ENCODE results near the gene MED12L. TPM values are rescaled to one million over a fixed set of nuclear protein-coding genes. Genes with fewer than 3 reads are reported as not detected.

MED12L gene
- total RNA-seq, 1 experiment from 2014 or later, result 14.9 TPM

GRCh38 chr3:151319628-151320027 is 234.2 kb downstream of the MED12L start:
- no peak overlapping the region for H3K27ac Mint-ChIP-seq
- Histone ChIP-seq H2BK12ac (ENCODE audit: insufficient read length, low read depth, low read length) (no peak overlapping the region), H3K4me2 (ENCODE audit: insufficient read depth, insufficient read length, low read length) (no peak overlapping the region), H3K79me1 (ENCODE audit: insufficient read depth, low read depth, low read length, poor library complexity, severe bottlenecking) (no peaks in the 10 kb centered on the region), H3K9me3 (ENCODE audit: control insufficient read depth, low read depth, low read length) (no peaks in the 10 kb centered on the region), H3K18ac (ENCODE audit: insufficient read length, low read depth, low read length) (no peak overlapping the region), H3K27ac (ENCODE audit: insufficient read length, low read depth, low read length) (no peak overlapping the region), H2BK15ac (ENCODE audit: low read depth, low read length) (no peak overlapping the region), H3K23ac (ENCODE audit: insufficient read length, low read depth, low read length) (no peak overlapping the region), H3K14ac (ENCODE audit: insufficient read depth, low read length) (no peak overlapping the region), H3K23me2 (ENCODE audit: insufficient read length, low read depth, low read length, poor library complexity, severe bottlenecking) (no peaks in the 10 kb centered on the region), H4K5ac (ENCODE audit: insufficient read length, low read depth, low read length) (no peak overlapping the region), H2AFZ (ENCODE audit: low read length) (no peak overlapping the region), H3K56ac (ENCODE audit: insufficient read length, low read depth, low read length) (no peak overlapping the region), H3K79me2 (ENCODE audit: insufficient read depth, low read length) (no peaks in the 10 kb centered on the region), H4K8ac (replicated peaks; ENCODE audit: insufficient read length, low read depth, low read length) (no peak overlapping the region), H2AK5ac (ENCODE audit: insufficient read length, low read length) (no peak overlapping the region), H2BK5ac (ENCODE audit: insufficient read length, low read length) (no peak overlapping the region), H3T11ph (ENCODE audit: low read length) (no peak overlapping the region), H4K91ac (ENCODE audit: insufficient read length, low read depth, low read length) (no peak overlapping the region), H3K4ac (ENCODE audit: low read depth, low read length) (no peak overlapping the region), H3K4me1 (ENCODE audit: insufficient read depth, low read length) (no peaks in the 10 kb centered on the region; the same call in 1 of the 2 replicates), H2BK20ac (ENCODE audit: low read depth, low read length, poor library complexity, severe bottlenecking) (no peak overlapping the region), H4K20me1 (ENCODE audit: control insufficient read depth, insufficient read depth, insufficient read length) (no peaks in the 10 kb centered on the region), H2BK120ac (ENCODE audit: low read depth, low read length, poor library complexity, severe bottlenecking) (no peak overlapping the region), H3K9ac (ENCODE audit: extremely low read depth, insufficient read length, low read length) (no peak overlapping the region), H3K27me3 (ENCODE audit: insufficient read depth, low read length) (no peaks in the 10 kb centered on the region)
- DNase-seq, result no peak
- H3K4me3 Mint-ChIP-seq, result no peak overlapping the region
- no peaks in the 10 kb centered on the region for H3K27me3 Mint-ChIP-seq (ENCODE audit: low read depth)
- no peaks in the 10 kb centered on the region; a peak in 1 of 7 replicates for H3K36me3 Mint-ChIP-seq (ENCODE audit: insufficient read depth in 1 of 3, low read depth in 3 of 3)
- TF ChIP-seq CTCF (conservative IDR thresholded peaks at IDR 0.05), result no peak
- WGBS (ENCODE audit: extremely low coverage, insufficient read length, low lambda C conversion rate), result no CpG with 5 or more reads among the region's 4 CpGs
- no peaks in the 10 kb centered on the region for H3K9me3 Mint-ChIP-seq
- peaks cover 29 to 37% of the 10 kb centered on the region in 2 experiments for H3K4me1 Mint-ChIP-seq

Measured in H9 (cell line).